ENCODE measurements around the gene XIAP. TPM values are rescaled to one million over a fixed set of nuclear protein-coding genes. Genes with fewer than 3 reads are reported as not detected.

Gene XIAP
- total and polyA plus RNA-seq, 9 of the 15 experiments (the other 6 are each of a cell fraction or from before 2014, with no cell fraction given): 5.7 to 40.5 (median 19.8) TPM

DNA sequence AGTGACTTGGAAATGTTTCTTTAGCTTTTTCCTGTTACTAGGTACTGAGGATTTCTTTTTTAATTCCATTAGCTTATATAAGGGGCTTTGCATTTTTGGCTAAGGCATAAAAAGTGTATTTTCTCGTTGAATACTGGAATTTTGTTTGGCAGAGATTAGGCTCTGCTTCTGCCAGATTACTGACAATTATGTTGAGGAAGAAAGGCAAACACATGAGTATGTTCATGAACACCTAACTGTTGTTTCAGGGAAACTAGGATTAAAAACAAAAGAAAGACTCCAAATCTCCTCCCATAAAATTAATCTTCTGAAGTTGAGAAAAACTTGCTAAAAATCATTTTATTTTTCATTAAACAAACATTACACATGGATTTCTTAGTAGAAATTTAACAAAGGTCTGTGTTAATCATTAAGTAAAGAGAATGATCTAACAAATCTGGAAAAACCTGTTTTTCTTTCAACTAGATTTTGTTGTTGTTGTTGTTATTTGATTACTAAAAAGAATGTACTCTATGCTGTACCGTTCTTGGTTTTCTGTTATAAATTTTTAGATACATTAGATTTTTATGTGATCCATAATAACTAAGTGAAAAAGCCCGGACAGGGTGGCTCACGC is 58.4 kb downstream of the XIAP start:
- in situ Hi-C loops (cut with MboI): no loop called here
- no peak for FAIRE-seq
- no peaks in the 10 kb centered on the region for H3K9me1 ChIP-seq (ENCODE audit: control insufficient read depth, insufficient read depth, low read length)

More for the DNA sequence above, 58.4 kb downstream of the XIAP start:
- no peaks in the 10 kb centered on the region for H4K20me1 ChIP-seq (replicated peaks; ENCODE audit: control insufficient read depth, insufficient read depth, low read length)
- ChIA-PET CTCF (ENCODE audit: low intra/inter-chr PET ratio) (no interaction called here), POLR2A (no interaction called here)
- H3K36me3 ChIP-seq (ENCODE audit: control insufficient read depth, insufficient read depth, low read length): no peaks in the 10 kb centered on the region
- no peaks in the 10 kb centered on the region for H3K9me3 ChIP-seq (replicated peaks; ENCODE audit: control insufficient read depth, insufficient read depth, low read depth, low read length)
- BruUV-seq (replicated peaks): no TSS peak
- TF ChIP-seq ZNF354B (CRISPR knock-in tag; IDR thresholded peaks at IDR 0.05) (no peak), TCFL5 (CRISPR knock-in tag; conservative IDR thresholded peaks at IDR 0.05) (no peak), ZNF282 (CRISPR knock-in tag; IDR thresholded peaks at IDR 0.05) (no peak), ZNF644 (tag; IDR thresholded peaks at IDR 0.05; ENCODE audit: low read depth) (no peak), ZKSCAN3 (CRISPR knock-in tag; IDR thresholded peaks at IDR 0.05) (no peak), NR2C1 (IDR thresholded peaks at IDR 0.05) (no peak), NR2C1 (tag; IDR thresholded peaks at IDR 0.05) (no peak), CBX3 (IDR thresholded peaks at IDR 0.05; ENCODE audit: borderline replicate concordance in 1 of 2, low read length in 2 of 2) (no peak), RHOXF2B (CRISPR knock-in tag; conservative IDR thresholded peaks at IDR 0.05) (no peak), HDAC6 (IDR thresholded peaks at IDR 0.05; ENCODE audit: low read depth, low read length) (no peak), HNRNPLL (IDR thresholded peaks at IDR 0.05; ENCODE audit: low read depth, low read length, poor library complexity, severe bottlenecking) (no peak), FOXJ2 (tag; IDR thresholded peaks at IDR 0.05) (no peak), ZNF79 (CRISPR knock-in tag; IDR thresholded peaks at IDR 0.05; ENCODE audit: low read depth) (no peak), KAT8 (IDR thresholded peaks at IDR 0.05; ENCODE audit: low read depth) (no peak), TSC22D4 (tag; IDR thresholded peaks at IDR 0.05) (no peak)
- TF ChIP-seq, protein P1, sequence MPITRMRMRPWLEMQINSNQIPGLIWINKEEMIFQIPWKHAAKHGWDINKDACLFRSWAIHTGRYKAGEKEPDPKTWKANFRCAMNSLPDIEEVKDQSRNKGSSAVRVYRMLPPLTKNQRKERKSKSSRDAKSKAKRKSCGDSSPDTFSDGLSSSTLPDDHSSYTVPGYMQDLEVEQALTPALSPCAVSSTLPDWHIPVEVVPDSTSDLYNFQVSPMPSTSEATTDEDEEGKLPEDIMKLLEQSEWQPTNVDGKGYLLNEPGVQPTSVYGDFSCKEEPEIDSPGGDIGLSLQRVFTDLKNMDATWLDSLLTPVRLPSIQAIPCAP (CRISPR knock-in tag; IDR thresholded peaks at IDR 0.05; ENCODE audit: borderline replicate concordance): no peak
- no peak for DNase-seq (ENCODE audit: extremely low read depth in 1 of 4, low spot score in 3 of 4)
- H3K4me1 ChIP-seq (replicated peaks in 1 of 2; ENCODE audit: control insufficient read depth in 2 of 2, insufficient read depth in 2 of 2, low read length in 2 of 2): no peaks in the 10 kb centered on the region
- no peaks in the 10 kb centered on the region for H3K79me2 ChIP-seq (ENCODE audit: control insufficient read depth, insufficient read depth, low read length)
- no peak for ATAC-seq
- H2AFZ ChIP-seq (ENCODE audit: low read depth, low read length): no peak overlapping the region
- WGBS (ENCODE audit: insufficient coverage, low coverage, missing lambda C conversion rate): 31% methylated on average over 3 of the region's 4 CpGs
- H3K4me2 ChIP-seq (ENCODE audit: insufficient read depth, low read length): no peak overlapping the region
- no peak overlapping the region for H3K4me3 ChIP-seq
- H3K9ac ChIP-seq (ENCODE audit: insufficient read depth in 1 of 2, low read depth in 2 of 2, low read length in 2 of 2): no peak overlapping the region
- intact Hi-C loops (cut with micrococcal nuclease): no loop called here
- H3K27ac ChIP-seq (ENCODE audit: extremely low read depth, low read depth, low read length): no peak overlapping the region
- no peaks in the 10 kb centered on the region for H3K27me3 ChIP-seq (ENCODE audit: control insufficient read depth in 2 of 2, insufficient read depth in 2 of 2, low read length in 2 of 2)
